ENCODE measurements around the gene HLCS.

DNA sequence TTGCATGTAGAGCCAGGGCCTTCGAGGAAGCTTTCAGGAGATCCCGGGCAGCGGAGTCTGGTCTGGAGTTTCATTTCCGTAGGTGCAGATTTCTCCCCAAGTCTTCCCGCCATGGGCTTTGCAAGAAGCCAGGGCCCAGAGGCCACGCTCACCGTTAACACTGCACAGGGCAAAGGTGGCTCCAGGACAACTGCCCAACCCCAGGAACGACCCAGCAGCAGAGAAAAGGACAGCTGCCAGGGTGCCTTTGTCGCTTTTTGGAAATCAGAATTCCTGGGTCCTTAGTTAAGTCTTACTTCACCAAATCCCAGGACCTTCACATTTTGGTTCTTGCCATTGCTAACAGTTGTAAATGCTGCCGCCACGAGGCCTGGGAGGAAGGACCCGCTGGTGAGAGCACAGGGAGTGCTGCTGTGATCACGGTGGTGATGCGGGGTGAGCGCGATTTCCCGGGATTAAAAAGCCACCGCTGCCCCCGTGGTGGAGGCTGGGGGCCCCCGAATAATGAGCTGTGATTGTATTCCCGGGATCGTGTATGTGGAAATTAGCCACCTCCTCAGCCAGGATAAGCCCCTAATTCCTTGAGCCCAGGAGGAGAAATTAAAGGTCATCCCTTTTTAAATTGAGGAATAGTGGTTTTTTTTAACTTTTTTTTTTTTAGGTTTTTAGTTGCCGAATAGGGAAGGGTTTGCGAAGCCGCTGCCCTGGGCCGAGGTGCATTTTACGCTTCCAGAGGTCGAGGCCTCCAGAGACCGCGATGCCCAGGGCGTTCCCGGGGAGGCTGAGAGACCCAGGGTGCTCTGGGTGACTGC is 259.3 kb downstream of the HLCS start:
- TF ChIP-seq, protein P1, sequence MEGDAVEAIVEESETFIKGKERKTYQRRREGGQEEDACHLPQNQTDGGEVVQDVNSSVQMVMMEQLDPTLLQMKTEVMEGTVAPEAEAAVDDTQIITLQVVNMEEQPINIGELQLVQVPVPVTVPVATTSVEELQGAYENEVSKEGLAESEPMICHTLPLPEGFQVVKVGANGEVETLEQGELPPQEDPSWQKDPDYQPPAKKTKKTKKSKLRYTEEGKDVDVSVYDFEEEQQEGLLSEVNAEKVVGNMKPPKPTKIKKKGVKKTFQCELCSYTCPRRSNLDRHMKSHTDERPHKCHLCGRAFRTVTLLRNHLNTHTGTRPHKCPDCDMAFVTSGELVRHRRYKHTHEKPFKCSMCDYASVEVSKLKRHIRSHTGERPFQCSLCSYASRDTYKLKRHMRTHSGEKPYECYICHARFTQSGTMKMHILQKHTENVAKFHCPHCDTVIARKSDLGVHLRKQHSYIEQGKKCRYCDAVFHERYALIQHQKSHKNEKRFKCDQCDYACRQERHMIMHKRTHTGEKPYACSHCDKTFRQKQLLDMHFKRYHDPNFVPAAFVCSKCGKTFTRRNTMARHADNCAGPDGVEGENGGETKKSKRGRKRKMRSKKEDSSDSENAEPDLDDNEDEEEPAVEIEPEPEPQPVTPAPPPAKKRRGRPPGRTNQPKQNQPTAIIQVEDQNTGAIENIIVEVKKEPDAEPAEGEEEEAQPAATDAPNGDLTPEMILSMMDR (IDR thresholded peaks at IDR 0.05): no peak
- TF ChIP-seq POLR2A (IDR thresholded peaks at IDR 0.05): no peak

All from body of pancreas (tissue), 4 donors.